ENCODE data around the gene PITX2. TPM values are rescaled to one million over a fixed set of nuclear protein-coding genes. Genes with fewer than 3 reads are reported as not detected.

PITX2 gene
- polyA plus RNA-seq, 1 donor (not counting 4 experiments of a cell fraction or from before 2014, with no cell fraction given) = not detected

GRCh38 chr4:110614173-110614963 lies 8.5 kb downstream of the PITX2 start:
- H3K9me1 ChIP-seq (ENCODE audit: control insufficient read depth, extremely low read depth, insufficient read depth, low read length) = no peaks in the 10 kb centered on the region
- dilution Hi-C loops (cut with MboI; ENCODE audit: extremely low pct_ligation_motif_present, low sequenced_read_pairs) = no loop called here
- H3K9me3 ChIP-seq (ENCODE audit: control insufficient read depth, low read depth, low read length) = peaks cover 11% of the 10 kb centered on the region
- no peak for DNase-seq (ENCODE audit: low read depth, low spot score)
- no peak overlapping the region for H3K4me3 ChIP-seq (ENCODE audit: control insufficient read depth in 2 of 3, extremely low read depth in 1 of 3, insufficient read depth in 2 of 3, low read depth in 1 of 3, low read length in 3 of 3)
- H3K79me2 ChIP-seq (ENCODE audit: control insufficient read depth, insufficient read depth, low read length) = no peaks in the 10 kb centered on the region
- no peak overlapping the region for H3K27ac ChIP-seq (ENCODE audit: control insufficient read depth, insufficient read depth, low read length)
- H3K4me2 ChIP-seq (ENCODE audit: control insufficient read depth, extremely low read depth, insufficient read depth, low read depth, low read length) = no peak overlapping the region
- no peak for FAIRE-seq
- H2AFZ ChIP-seq (ENCODE audit: control insufficient read depth, low read length) = no peak overlapping the region
- H3K36me3 ChIP-seq (ENCODE audit: control insufficient read depth in 2 of 2, extremely low read depth in 1 of 2, insufficient read depth in 2 of 2, low read length in 2 of 2) = no peaks in the 10 kb centered on the region
- H3K4me1 ChIP-seq (ENCODE audit: control insufficient read depth, extremely low read depth, insufficient read depth, low read length) = no peaks in the 10 kb centered on the region
- TF ChIP-seq CTCF (optimal IDR thresholded peaks at IDR 0.05 in 1 of 3, IDR thresholded peaks at IDR 0.05 in 1 of 3, conservative IDR thresholded peaks at IDR 0.05 in 1 of 3; ENCODE audit: extremely low read depth in 1 of 3, insufficient read depth in 2 of 3, low read length in 3 of 3) = no peak
- no peak for TF ChIP-seq EZH2 (IDR thresholded peaks at IDR 0.05; ENCODE audit: low read length)
- no peak overlapping the region for H3K9ac ChIP-seq (ENCODE audit: control insufficient read depth, extremely low read depth, insufficient read depth, low read length)
- H4K20me1 ChIP-seq (ENCODE audit: control insufficient read depth, extremely low read depth, insufficient read depth, low read length) = no peaks in the 10 kb centered on the region
- H3K27me3 ChIP-seq (ENCODE audit: control insufficient read depth, extremely low read depth, insufficient read depth, low read length) = peaks cover 97% of the 10 kb centered on the region

GRCh38 chr4:110613745-110614144 lies 9.1 kb downstream of the PITX2 start:
- Histone ChIP-seq H3K36me3 (ENCODE audit: control insufficient read depth in 2 of 2, extremely low read depth in 1 of 2, insufficient read depth in 2 of 2, low read length in 2 of 2) (no peaks in the 10 kb centered on the region), H3K27ac (ENCODE audit: control insufficient read depth, insufficient read depth, low read length) (no peak overlapping the region), H3K4me3 (ENCODE audit: control insufficient read depth in 2 of 3, extremely low read depth in 1 of 3, insufficient read depth in 2 of 3, low read depth in 1 of 3, low read length in 3 of 3) (no peak overlapping the region), H3K79me2 (ENCODE audit: control insufficient read depth, insufficient read depth, low read length) (no peaks in the 10 kb centered on the region), H3K4me1 (ENCODE audit: control insufficient read depth, extremely low read depth, insufficient read depth, low read length) (no peaks in the 10 kb centered on the region), H3K4me2 (ENCODE audit: control insufficient read depth, extremely low read depth, insufficient read depth, low read depth, low read length) (no peak overlapping the region), H4K20me1 (ENCODE audit: control insufficient read depth, extremely low read depth, insufficient read depth, low read length) (no peaks in the 10 kb centered on the region), H3K9ac (ENCODE audit: control insufficient read depth, extremely low read depth, insufficient read depth, low read length) (no peak overlapping the region), H3K9me3 (ENCODE audit: control insufficient read depth, low read depth, low read length) (peaks cover 7% of the 10 kb centered on the region), H2AFZ (ENCODE audit: control insufficient read depth, low read length) (no peak overlapping the region), H3K9me1 (ENCODE audit: control insufficient read depth, extremely low read depth, insufficient read depth, low read length) (no peaks in the 10 kb centered on the region), H3K27me3 (ENCODE audit: control insufficient read depth, extremely low read depth, insufficient read depth, low read length) (peaks cover 97% of the 10 kb centered on the region)
- FAIRE-seq = no peak
- dilution Hi-C loops (cut with MboI; ENCODE audit: extremely low pct_ligation_motif_present, low sequenced_read_pairs) = no loop called here
- no peak for DNase-seq (ENCODE audit: low read depth, low spot score)
- TF ChIP-seq CTCF (optimal IDR thresholded peaks at IDR 0.05 in 1 of 3, IDR thresholded peaks at IDR 0.05 in 1 of 3, conservative IDR thresholded peaks at IDR 0.05 in 1 of 3; ENCODE audit: extremely low read depth in 1 of 3, insufficient read depth in 2 of 3, low read length in 3 of 3) = no peak
- TF ChIP-seq EZH2 (IDR thresholded peaks at IDR 0.05; ENCODE audit: low read length) = no peak

Measured in keratinocyte (primary cell).